Stomach (tissue), 9 donors: ENCODE results near the gene CDK17. TPM values are rescaled to one million over a fixed set of nuclear protein-coding genes. Genes with fewer than 3 reads are reported as not detected.
"Not testable (repeated sequence)": the region's sequence is repeated elsewhere in the genome, so short reads cannot be mapped to it uniquely, and the experiment has no call there.

Experiments used
- DNase-seq, 2 donors: peaks; one replicate each; pipeline versions ENCODE4 v3.0.0 to v3.0.0-alpha.2; 2013 to 2019
- H3K27ac ChIP-seq, 5 donors: fragments of 200-600 bp in 4 of 5; sonication (generic) in 4 of 5; one replicate each; pipeline ENCODE4 v1.5.1; 2013 to 2019; ENCODE audit warnings: mild to moderate bottlenecking in 1 of 5, moderate library complexity in 1 of 5
- H3K27me3 ChIP-seq, 3 donors: fragments of 200-600 bp; sonication (generic); one replicate each; pipeline ENCODE4 v1.5.1; 2017 to 2019; ENCODE audit warnings: mixed run types in 1 of 3
- H3K36me3 ChIP-seq, 4 donors: fragments of 200-600 bp; sonication (generic); 1 replicate in 3 of 4; 2 replicates in 1 of 4; pipeline ENCODE4 v1.5.1; 2016 to 2019
- H3K4me1 ChIP-seq, 4 donors: fragments of 200-600 bp; sonication (generic); one replicate each; pipeline ENCODE4 v1.5.1; 2016 to 2019
- H3K4me3 ChIP-seq, 4 donors: fragments of 200-600 bp; sonication (generic) in 3 of 4; one replicate each; pipeline ENCODE4 v1.5.1; 2016 to 2019; ENCODE audit warnings: mild to moderate bottlenecking in 1 of 4
- H3K9me3 ChIP-seq, 4 donors: fragments of 200-600 bp; sonication (generic); one replicate each; pipeline ENCODE4 v1.5.1; 2016 to 2019
- CTCF ChIP-seq, 7 experiments: fragments of 450-650 bp in 4 of 7; fragments of 200-600 bp in 3 of 7; sonication (generic) in 3 of 7; IDR thresholded peaks; one replicate each; pipeline ENCODE4 v1.5.1; 2016 to 2019; ENCODE audit warnings: antibody characterized with exemption in 7 of 7, control low read depth in 2 of 7, mild to moderate bottlenecking in 1 of 7
- EP300 ChIP-seq: sonication (generic); formaldehyde crosslinking; IDR thresholded peaks from one replicate; pipeline ENCODE4 v1.6.1; 2017; ENCODE audit warnings: antibody characterized with exemption
- POLR2A ChIP-seq, 4 donors: fragments of 450-650 bp; IDR thresholded peaks; one replicate each; pipeline ENCODE4 v1.6.1; 2016; ENCODE audit warnings: antibody characterized with exemption in 4 of 4, control low read depth in 2 of 4, mild to moderate bottlenecking in 1 of 4, moderate library complexity in 1 of 4
- POLR2AphosphoS5 ChIP-seq, 3 donors: sonication (generic); formaldehyde crosslinking; IDR thresholded peaks; one replicate each; pipeline ENCODE4 v1.6.1; 2016; ENCODE audit warnings: antibody characterized with exemption in 3 of 3
- WGBS, 5 donors: extraction: QIAGEN DNeasy Blood & Tissue Kit in 3 of 5; methylation state at CpG; one replicate each; pipeline versions ENCODE4 v1.1.5 to v1.1.7; 2013 to 2018; 5-methylcytosine and 5-hydroxymethylcytosine counted together
- intact Hi-C: fragments of 100-400 bp; cut with DNase I; formaldehyde crosslinking; loops from one replicate; pipeline ENCODE4 v1.15.1; 2023; ENCODE audit warnings: low total_unique reads
- polyA plus RNA-seq, 3 donors: library from polyadenylated mRNA; stranded (reverse); fragments of 200-250 nt; gene quantifications; one replicate each; pipeline ENCODE4 v1.2.3, GENCODE V29; 2013
- total RNA-seq, 5 donors: library from RNA; depleted of rRNA; stranded (reverse); fragments of >200 nt; gene quantifications; one replicate each; pipeline versions ENCODE4 v1.1.0 to v1.2.3, GENCODE V29; 2014 to 2016
- donor health status: healthy with polysubstance abuse.
- donor health status: Bipolar disorder and iron deficiency.
- donor health status: healthy.

CDK17 gene
- total and polyA plus RNA-seq, 8 donors = 5.4 to 137 (median 40.5) TPM

GRCh38 chr12:96347130-96347699, 53.0 kb downstream of the CDK17 start:
- H3K9me3 ChIP-seq = peaks cover 0 to 27% (median 16%) of the 10 kb centered on the region in 4 donors
- peak overlapping the region in 3 of 4 donors; percentile 18 to 20 (median 19) for H3K4me3 ChIP-seq
- TF ChIP-seq EP300 (no peak), POLR2A (IDR thresholded peaks at IDR 0.05) (no peak), POLR2AphosphoS5 (IDR thresholded peaks at IDR 0.05) (no peak), CTCF (IDR thresholded peaks at IDR 0.05) (no peak)
- peaks cover 2 to 47% (median 19%) of the 10 kb centered on the region in 4 donors for H3K4me1 ChIP-seq
- intact Hi-C loops = no loop called here
- H3K27ac ChIP-seq = peak overlapping the region in 4 of 5 donors; percentile 43 to 76 (median 54)
- 26 to 44% (median 36%) methylated on average over 5 of the region's 5 CpGs for WGBS, 5 donors
- no peak for DNase-seq
- H3K27me3 ChIP-seq = no peaks in the 10 kb centered on the region
- H3K36me3 ChIP-seq = peaks cover 0 to 9% (median 3%) of the 10 kb centered on the region in 4 donors

- peak overlapping the region in 4 of 5 donors; percentile 43 to 76 (median 54) for H3K27ac ChIP-seq
- DNase-seq, intact Hi-C loops, H3K27me3 ChIP-seq, H3K36me3 ChIP-seq: not testable (repeated sequence)
- peaks cover 0 to 27% (median 16%) of the 10 kb centered on the region in 4 donors for H3K9me3 ChIP-seq
- H3K4me3 ChIP-seq = peak overlapping the region in 3 of 4 donors; percentile 18 to 20 (median 19)
- 35 to 47% (median 42%) methylated on average over 4 of the region's 4 CpGs for WGBS, 5 donors
- peaks cover 0 to 44% (median 14%) of the 10 kb centered on the region in 4 donors for H3K4me1 ChIP-seq
Measured at GRCh38 chr12:96346716-96347115, 53.5 kb downstream of the CDK17 start.

- TF ChIP-seq POLR2AphosphoS5 (IDR thresholded peaks at IDR 0.05) (no peak), EP300 (no peak), CTCF (IDR thresholded peaks at IDR 0.05) (no peak), POLR2A (IDR thresholded peaks at IDR 0.05) (no peak)
Measured at GRCh38 chr12:96344124-96344695, 56.0 kb downstream of the CDK17 start.

DNA sequence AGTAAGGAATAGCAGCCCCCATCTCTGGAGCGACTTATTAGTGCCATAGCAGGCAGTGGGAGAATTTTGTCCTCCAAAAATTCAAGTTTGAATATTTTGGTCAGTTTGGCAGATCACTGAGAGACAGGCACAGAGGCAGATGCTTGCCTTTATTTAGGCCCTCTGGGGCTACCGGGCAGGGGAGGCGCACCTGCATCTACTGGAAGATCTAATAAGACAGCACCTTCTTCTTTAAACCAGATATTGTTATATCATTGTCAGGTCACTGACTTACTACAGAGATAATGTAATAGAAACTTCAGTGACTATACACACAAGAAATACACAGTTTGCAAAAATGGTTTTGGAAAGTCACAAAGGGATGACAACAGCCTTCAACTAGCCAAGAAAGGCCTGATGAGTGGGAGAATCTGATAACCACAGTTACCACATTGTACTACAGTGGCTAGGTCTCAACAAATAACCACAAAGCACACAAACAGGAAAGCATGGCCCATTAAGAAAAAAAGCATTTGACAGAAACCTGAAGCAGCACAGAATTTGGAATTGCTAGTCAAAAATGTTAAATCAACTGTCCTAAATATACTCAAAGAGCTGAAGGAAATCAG, 56.8 kb downstream of the CDK17 start:
- H3K9me3 ChIP-seq = peaks cover 0 to 27% (median 16%) of the 10 kb centered on the region in 4 donors
- intact Hi-C loops = no loop called here
- TF ChIP-seq CTCF (IDR thresholded peaks at IDR 0.05) (no peak), EP300 (no peak), POLR2AphosphoS5 (IDR thresholded peaks at IDR 0.05) (no peak), POLR2A (IDR thresholded peaks at IDR 0.05) (no peak)
- DNase-seq = no peak
- peaks cover 0 to 9% (median 3%) of the 10 kb centered on the region in 4 donors for H3K36me3 ChIP-seq
- no peaks in the 10 kb centered on the region for H3K27me3 ChIP-seq
- H3K4me3 ChIP-seq = no peak overlapping the region
- 94 to 98% (median 97%) methylated on average over 3 of the region's 3 CpGs for WGBS, 5 donors
- peaks cover 4 to 35% (median 15%) of the 10 kb centered on the region in 4 donors for H3K4me1 ChIP-seq
- no peak overlapping the region for H3K27ac ChIP-seq

More at GRCh38 chr12:96344124-96344695, 56.0 kb downstream of the CDK17 start:
- Histone ChIP-seq H3K27ac (no peak overlapping the region), H3K9me3 (peaks cover 0 to 27% (median 16%) of the 10 kb centered on the region in 4 donors), H3K27me3 (no peaks in the 10 kb centered on the region), H3K36me3 (peaks cover 0 to 9% (median 3%) of the 10 kb centered on the region in 4 donors), H3K4me1 (peaks cover under 1 to 35% (median 14%) of the 10 kb centered on the region in 4 donors), H3K4me3 (no peak overlapping the region)
- WGBS, 5 donors = 64 to 98% (median 82%) methylated on average over 3 of the region's 3 CpGs
- intact Hi-C loops = no loop called here
- no peak for DNase-seq

GRCh38 chr12:96339666-96340065, 60.6 kb downstream of the CDK17 start:
- Histone ChIP-seq H3K9me3 (peaks cover 0 to 21% (median 9%) of the 10 kb centered on the region in 4 donors), H3K4me1 (peaks cover 0 to 25% (median 10%) of the 10 kb centered on the region in 4 donors)
- intact Hi-C loops, H3K4me3 ChIP-seq, DNase-seq, H3K36me3 ChIP-seq, H3K27ac ChIP-seq, H3K27me3 ChIP-seq: not testable (repeated sequence)
- 95 to 98% (median 97%) methylated on average over 5 of the region's 5 CpGs for WGBS, 5 donors
